Measurements from ENCODE around the gene SYCE1L.
"Not testable (repeated sequence)": the region's sequence is repeated elsewhere in the genome, so short reads cannot be mapped to it uniquely, and the experiment has no call there.

The SYCE1L gene

DNA sequence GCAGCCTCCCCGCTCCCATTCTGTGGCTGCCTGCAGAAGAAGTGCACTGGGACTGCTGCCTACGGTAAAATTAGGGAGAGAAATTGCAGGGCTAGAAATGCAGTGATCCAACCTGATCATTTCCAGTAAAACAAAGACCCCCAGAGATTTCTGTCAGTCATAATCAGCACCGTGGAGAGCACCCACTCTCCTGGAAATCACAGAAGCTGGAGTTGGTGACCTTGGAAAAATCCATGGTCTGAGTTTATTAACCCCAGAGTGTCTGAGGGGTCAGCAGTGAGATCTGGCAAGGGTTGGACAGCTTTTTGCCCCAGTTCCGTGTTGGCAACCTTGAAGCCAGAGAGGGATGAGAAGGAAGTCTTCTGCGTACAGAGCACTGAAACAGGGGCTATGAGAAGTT lies 7.8 kb downstream of the SYCE1L start:
- DNase-seq, result no peak

DNA sequence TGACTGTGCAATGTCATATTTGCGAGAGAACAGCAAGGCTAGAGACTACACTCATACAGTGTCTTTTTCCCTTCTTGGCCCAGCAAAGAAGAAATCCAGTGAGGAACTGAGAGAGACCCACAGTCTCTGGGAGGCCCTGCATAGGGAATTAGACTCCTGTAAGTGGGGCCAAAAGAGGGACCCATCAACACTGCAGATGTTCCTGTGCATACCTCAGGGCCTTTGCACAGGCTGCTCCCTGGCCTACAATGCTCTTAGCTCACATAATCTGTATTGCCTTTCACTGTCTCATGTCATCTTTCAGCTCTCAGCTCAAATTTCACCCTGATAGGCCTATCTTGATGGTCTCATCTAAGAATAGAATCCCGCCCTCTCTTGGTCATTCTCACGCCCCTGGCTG lies 9.2 kb downstream of the SYCE1L start:
- no peak for DNase-seq

DNA sequence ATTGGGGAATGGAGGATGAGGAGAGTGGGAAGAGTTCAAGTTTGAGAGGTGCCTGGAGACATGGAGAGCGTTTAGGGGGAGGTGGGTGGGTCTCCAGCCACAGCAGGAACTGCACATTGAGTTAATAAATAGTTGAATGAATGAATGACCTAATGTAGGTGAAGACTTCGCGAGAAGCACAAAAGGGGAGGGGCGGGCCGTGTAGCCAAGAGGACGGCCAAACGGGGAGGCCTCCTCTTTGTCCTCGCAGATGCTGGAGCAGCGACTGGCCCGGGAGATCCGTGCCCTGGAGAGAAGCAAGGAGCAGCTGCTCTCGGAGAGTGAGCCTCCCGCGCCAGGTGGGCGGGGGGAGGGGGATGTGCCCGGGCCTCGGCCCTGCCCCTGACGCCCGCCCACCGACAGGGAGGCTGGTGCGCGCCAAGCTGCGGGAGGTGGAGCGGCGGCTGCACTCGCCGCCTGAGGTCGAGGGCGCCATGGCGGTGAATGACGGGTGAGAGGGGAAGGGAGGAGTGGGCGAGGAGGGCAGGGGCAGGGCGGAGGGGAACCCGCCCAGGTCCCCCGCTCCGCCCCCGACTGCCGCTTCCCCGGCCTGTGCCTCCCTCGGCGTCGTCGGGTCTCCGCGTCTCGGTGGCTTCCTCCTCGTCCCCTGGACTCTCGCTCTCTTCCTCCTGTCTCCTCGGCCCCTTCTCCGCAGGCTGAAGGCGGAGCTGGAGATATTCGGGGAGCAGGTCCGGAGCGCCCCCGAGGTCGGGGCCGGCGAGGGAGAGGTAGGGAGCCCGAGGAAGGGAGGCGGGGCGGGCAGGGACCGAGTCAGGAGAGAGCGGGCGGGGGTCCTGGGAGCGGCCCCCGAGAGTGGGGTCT lies 12.9 kb downstream of the SYCE1L start:
- peak; percentile 61 for DNase-seq

DNA sequence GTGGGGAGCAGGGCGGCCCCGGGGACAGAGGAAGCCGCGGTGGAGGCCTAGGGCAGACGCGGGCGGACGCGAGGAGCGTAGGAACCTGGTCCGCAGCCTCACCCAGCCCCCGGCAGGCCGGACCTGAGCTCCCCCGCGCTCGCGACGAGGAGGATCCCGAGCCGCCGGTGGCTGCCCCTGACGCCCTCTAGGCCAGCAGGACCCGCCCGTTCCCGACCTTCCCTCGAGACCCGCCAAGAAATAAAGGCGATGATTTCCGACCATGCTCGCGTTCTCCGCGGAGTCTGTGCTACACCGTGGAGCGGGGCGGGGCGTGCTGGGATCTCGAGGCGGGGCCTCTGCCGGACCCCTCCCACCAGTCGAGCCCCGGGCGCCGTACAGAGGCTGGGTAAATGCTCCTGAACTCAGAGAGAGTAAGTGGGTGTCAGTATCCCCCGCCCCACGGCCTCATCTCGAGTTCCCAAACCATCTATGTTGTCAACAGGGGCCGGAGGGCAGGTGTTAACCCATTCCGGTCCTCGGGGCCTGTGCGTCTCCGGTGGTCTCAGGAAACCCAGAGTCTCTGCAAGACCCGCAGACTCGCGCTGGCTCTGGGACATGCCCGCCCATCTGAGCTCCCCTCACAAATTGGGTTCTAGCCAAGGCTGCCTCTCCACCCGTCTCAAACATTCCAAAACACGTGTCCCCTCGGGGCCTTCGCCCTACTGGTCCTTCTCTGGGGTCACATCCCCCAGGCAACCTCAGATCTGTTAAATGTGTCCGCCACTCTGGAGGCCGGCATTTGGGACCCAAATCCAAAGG lies 13.7 kb downstream of the SYCE1L start:
- peak; percentile 19 for DNase-seq

DNA sequence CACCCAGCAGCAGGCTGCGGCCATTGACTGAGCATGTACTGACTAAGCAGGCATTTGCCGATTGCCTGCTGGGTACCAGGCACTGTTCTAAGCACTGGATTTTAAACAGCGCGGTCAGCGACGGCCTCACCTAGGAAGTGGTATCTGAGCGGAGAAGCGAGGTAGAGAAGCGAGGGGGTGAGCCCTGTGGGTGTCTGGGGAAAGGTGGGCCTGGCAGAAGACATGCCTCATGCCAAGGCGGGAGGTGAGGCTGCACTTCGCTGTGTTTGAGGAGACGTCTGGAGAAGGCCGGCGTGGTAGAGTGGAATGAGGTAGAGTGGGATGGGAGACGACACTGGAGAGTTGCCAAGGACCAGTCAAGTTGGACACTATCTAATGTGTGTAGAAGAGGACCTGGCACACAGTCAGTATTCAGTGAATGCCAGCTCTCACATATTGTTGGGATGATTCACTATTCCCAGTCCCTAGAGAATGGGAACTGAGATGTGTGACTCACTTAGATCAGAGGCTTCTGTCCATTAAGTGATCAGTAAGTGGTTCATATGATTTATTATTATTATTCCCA lies 14.4 kb downstream of the SYCE1L start:
- no peak for DNase-seq

DNA sequence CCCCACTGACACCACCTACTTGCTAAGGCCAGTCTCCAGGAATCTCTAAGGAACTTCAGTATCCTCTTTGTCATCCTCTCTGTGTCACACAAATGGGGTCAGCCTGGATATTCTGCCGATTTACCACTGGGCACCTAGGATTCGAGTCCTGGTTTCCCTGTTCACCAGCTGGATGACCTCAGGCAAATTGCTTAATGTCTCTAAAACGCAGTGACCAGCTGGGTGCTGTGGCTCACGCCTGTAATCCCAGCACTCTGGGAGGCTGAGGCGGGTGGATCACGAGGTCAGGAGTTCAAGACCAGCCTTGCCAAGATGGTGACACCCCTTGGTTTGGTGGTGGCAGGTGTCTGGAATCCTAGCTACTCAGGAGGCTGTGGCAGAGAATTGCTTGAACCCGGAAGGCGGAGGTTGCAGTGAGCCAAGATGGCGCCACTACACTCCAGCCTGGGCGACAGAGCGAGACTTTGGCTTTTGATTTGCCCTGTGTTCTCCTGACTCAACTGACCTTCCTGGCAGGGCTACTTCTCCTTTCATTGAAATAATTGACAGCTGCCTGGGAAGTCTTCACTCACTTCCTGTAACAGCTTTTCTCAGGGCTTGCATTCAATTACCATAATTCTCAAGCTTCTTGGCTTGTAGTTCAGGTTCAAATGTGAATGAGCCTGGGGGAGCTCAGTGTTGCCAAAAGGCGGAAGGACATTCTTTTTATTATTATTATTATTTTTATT lies 15.4 kb downstream of the SYCE1L start:
- DNase-seq, result no peak

DNA sequence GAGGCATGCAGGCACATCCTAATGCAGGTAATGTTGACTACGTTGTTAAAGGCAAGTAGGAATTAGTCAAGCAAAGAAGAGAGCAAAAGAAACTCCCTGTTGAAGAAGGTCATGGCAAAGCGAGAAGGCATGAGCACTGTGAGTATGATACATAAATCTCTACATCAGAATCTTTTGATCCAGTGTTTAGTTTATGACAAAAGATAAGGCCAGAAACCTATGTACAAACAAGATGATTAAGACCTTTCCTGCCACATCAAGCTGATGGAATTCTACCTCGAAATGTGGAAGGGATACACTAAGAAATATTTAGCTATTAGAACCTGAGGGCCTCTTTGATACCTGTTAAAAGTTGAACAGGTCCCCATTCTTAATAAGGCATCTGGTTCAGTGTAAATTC lies 20.2 kb downstream of the SYCE1L start:
- DNase-seq, result no peak

DNA sequence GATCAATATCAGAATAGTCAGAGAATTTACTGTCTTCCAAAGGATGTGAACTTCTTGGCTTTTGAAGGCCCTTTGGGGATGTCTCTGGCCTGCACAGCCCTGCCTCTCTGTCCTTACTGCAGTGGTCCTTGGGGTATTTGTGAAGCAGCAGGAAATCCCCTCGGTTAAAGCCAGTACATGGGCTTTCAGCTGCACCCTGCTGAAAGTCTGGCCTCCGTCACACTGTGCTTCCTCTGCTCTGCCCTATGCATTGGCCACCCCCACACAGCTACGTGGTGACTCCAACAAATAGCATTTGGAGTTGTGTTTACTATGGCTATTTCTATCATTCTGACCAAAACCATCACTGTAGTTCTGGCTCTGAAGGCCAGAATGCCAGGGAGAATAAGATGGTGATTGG lies 21.2 kb downstream of the SYCE1L start:
- no peak for DNase-seq

DNA sequence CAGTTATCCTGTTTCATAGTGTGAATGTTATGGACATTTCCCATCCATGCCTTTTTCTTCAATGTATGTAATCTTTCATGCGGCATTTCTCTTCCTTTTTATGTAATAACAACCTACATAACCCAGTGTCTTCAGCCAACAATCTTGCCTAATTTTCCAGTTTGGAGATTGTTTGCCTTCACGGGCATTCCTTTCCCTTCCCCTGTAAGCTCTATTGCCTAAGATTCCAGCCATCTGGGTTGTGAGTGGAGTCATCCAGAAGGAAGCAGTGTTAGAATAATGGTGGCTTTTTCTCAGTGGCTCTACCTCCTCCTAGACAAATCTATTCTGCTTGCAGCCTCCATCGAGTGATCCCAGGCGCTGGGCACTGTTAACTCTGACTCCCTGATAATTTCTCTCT lies 22.3 kb downstream of the SYCE1L start:
- DNase-seq, result no peak

DNA sequence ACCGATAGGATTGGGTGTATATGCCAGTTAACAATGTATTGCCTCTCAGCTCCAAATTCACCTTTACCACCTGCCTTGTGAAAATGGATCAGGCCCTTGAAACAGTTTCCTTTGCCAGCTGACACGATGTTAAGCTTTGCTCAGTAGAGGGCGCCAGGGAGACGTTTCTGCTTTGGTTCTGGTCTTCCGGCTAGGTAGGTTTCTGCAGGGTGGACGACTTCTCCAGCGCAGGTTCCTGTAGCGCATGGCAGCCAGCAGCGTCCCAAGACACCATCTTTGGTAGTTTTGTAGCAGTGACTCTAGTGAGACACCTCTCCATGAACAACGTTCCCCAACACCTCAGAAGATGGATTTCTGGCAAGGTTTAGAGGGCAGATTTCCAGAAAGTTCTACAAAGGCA lies 24.0 kb downstream of the SYCE1L start:
- no peak for DNase-seq

DNA sequence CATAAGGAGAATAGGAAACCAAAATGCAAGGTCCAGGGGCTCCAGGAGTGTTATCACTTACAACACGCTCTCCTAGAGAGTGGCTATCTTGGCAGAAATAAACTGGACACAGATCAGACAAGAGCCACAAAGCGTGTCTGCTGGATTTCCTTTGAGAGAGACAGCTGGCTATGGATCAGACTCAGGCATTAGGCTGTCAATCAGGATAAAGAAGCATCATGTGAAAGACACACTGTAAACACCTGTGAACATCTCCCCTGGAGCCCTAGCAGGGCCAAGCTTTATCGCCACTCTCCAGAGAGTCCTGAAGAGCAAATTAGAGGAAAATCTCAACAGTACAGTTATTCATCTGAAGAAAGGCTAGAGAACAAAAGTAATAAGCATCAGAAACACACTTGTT lies 26.0 kb downstream of the SYCE1L start:
- no peak for DNase-seq

DNA sequence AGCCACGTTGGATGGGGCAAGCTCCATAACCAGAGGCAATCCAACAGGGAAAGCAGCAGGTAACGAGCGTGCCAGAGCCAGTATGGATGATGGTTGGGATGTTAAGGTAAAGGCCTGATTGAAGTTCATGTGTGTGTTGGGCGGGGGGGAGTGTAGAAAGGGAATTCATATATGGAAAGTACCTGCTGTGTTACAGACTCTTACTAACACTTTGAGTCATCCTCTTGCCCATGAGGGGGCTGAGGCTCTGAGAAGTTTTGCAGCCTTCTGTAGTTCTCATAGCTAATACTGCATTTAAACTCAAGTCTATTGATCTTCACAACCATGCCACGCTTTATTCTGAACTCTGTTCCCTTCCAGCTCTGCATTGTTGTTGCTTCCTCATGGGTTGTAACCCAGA lies 28.5 kb downstream of the SYCE1L start:
- no peak for DNase-seq

DNA sequence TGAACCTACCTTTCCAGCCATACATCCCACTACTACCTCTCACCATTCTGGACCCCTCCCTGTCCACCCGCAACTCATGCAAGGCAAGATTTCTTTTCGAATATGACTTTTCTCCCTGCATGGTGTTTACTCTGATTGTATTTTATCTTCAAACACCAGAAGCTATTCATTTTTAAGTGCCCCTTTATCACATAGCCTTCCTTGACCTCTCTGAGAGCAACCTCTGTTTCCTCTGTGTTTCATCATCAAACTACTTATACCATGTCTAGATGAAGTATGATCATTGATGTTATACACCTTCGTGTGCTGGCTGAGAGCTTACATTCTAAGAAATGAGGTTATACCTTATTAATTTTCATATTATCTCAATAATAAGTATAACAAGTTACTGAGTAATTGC lies 31.8 kb downstream of the SYCE1L start:
- DNase-seq, result no peak

DNA sequence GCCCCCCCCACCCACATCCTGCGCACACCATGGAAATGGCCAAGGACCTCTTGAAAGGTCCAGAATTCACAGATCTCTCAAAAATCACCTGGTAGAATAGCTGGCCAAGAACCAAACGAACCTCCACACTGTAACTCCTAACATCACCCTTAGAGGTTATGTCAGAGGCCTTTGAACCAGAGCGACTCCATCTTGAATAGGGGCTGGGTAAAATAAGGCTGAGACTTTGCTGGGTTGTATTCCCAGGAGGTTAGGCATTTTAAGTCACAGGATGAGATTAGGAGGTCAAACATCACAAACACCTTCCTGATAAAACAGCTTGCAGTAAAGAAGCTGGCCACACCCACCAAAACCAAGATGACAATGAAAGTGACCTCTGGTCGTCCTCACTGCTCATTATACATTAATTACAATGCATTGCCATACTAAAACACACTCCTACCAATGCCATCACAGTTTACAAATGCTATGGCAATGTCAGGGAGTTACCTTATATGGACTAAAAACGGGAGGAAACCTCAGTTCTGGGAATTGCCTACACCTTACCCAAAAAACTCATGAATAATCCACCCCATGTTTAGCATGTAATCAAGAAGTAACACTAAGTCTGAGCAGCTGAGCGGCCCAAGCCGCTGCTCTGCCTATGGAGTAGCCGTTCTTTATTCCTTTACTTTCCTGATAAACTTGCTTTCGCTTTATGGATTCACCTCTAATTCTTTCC lies 34.8 kb downstream of the SYCE1L start:
- DNase-seq, result no peak

DNA sequence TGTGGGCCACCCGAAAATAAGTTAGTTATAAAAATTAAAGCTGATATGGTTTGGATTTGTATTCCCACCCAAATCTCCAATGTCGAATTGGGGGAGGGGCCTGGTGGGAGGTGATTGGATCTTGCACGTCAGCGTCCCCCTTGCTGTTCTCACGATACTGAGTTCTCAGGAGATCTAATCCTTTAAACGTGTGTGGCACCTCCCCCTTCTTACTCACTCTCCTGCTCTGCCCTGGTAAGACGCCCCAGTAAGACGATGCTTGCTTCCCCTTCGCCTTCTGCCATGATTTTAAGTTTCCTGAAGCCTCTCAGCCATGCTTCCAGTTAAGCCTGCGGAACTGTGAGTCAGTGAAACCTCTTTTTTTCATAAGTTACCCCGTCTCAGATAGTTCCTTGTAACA lies 35.4 kb downstream of the SYCE1L start:
- DNase-seq, result no peak

DNA sequence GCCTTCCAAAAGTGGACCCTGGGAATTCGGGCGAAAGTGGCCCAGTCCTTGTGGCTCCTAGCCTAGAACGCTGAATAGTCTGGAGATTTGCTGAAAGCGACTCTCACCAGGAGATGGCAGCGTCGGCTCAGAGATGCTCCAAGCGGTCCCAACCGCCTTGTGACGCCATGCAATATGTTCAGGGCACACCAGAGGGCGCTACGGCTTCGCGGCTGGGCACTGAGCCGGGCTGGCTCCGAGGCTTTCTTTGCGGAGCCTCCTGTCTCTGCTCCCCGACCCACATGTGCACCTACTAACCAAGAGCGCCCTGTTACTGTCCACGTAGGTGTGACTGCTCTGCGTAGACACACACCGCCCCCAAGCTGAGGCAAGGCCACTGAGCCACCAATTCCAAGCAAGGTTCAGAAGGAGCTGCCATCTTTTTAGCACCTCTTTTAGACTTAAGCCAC lies 36.9 kb downstream of the SYCE1L start:
- peak; percentile 57 for DNase-seq

DNA sequence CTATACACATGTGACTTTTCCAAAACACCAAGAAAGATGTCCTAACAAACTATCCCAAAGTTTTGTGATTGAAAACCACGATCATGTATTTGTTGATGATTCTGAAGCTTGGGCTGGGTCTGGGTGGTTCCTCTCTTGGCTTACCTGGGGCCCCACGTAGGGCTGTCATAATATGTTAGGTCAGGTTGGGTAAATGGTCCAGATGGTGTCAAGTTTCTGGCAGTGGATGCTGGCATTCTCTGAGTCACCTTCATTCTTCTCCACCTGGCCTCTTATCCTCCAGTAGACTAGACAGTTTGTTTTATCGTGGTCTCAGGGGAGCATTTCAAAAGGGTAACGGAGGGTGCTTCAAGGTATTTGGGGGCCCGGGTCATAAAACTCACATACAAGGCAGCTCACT lies 39.4 kb downstream of the SYCE1L start:
- DNase-seq, result no peak

DNA sequence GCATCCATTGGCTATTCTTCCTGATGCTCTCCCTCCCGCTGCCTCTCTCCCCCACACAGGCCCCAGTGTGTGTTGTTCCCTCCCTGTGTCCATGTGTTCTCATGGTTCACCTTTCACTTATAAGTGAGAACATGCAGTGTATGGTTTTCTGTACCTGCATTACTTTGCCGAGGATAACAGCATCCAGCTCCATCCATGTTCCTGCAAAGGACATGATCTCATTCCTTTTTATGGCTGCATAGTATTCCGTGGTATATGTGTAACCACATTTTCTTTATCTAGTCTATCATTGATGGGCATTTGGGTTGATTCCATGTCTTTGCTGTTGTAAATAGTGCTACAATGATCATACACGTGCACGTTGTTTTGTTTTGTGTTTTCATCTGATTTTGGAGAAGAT lies 43.3 kb downstream of the SYCE1L start:
- not testable (repeated sequence) for DNase-seq

DNA sequence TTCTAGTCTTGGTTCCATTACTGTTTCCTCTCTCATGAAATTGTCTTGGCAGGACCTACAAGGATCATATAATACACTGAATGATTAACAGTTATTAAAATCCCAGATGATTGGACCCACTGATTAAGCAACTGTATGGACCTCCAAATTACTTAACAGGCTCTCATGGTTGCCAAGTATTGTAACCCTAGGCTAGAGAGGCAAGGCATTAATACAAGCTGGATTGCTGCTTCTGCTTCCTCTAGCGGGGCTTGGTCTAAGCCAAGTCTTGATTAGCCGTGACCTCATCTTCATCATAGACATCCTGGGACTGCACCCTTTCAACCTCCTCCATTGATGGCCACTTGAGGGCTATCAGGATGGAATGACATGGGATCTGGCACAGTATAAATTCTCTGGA lies 46.9 kb downstream of the SYCE1L start:
- DNase-seq, result no peak

DNA sequence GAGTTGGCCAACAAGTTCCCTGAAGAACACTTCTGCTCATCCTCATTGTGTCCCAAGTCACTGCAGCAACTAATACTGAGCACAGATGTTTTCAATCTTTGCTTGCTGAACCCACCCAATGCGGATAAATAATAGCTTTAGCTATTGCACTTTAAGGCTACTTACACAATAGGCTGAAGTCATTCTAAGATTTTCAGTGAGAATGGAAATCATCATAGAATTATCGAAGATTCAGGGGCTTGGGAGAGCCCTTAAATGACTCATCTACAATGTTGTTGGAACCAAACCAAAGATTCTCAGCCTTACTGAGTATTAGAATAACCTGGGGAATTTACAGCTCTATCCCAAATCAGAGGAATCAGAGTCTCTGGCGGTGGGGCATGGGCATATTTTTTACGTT lies 51.2 kb downstream of the SYCE1L start:
- no peak for DNase-seq

Measured in NCI-H748 treated with DMSO at 0.1 percent for 48 hours (cell line).